ENCODE results near the gene DDX41.

DNA sequence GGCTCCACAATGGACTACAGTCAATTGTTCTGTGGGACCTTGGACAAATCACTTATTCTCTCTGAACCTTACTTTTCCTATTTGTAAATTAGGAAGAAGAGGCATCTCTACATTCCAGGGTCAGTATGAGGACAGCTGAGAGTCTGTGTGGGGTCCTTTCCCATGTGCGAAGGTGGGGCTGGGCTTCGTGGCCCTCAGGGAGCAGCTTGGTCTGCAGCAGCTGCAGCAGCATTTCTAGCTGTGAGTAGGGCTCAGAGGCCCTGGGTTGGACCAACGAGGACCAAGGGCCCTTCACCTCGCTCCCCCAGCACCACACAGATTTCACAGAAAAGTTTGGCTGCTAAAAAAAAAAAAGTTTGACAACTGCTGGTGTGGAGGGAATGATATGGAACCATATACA, 9.4 kb upstream of the DDX41 start:
- no peak for TF ChIP-seq EP300 (IDR thresholded peaks at IDR 0.05)
- TF ChIP-seq, protein P1, sequence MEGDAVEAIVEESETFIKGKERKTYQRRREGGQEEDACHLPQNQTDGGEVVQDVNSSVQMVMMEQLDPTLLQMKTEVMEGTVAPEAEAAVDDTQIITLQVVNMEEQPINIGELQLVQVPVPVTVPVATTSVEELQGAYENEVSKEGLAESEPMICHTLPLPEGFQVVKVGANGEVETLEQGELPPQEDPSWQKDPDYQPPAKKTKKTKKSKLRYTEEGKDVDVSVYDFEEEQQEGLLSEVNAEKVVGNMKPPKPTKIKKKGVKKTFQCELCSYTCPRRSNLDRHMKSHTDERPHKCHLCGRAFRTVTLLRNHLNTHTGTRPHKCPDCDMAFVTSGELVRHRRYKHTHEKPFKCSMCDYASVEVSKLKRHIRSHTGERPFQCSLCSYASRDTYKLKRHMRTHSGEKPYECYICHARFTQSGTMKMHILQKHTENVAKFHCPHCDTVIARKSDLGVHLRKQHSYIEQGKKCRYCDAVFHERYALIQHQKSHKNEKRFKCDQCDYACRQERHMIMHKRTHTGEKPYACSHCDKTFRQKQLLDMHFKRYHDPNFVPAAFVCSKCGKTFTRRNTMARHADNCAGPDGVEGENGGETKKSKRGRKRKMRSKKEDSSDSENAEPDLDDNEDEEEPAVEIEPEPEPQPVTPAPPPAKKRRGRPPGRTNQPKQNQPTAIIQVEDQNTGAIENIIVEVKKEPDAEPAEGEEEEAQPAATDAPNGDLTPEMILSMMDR (IDR thresholded peaks at IDR 0.05) = no peak
- no peak for TF ChIP-seq POLR2A (IDR thresholded peaks at IDR 0.05)
- TF ChIP-seq POLR2AphosphoS5 (IDR thresholded peaks at IDR 0.05) = no peak
